Thyroid gland (tissue), 4 donors: ENCODE data around the gene LDB2.

Source experiments
- CTCF ChIP-seq, 6 experiments: fragments of 200-600 bp in 3 of 6; fragments of 450-650 bp in 3 of 6; sonication (generic) in 3 of 6; IDR thresholded peaks; one replicate each; pipeline ENCODE4 v1.5.1; 2016 to 2019; ENCODE audit warnings: antibody characterized with exemption in 6 of 6, mild to moderate bottlenecking in 2 of 6, inconsistent platforms in 1 of 6, moderate library complexity in 1 of 6
- POLR2A ChIP-seq, 2 donors: fragments of 450-650 bp; IDR thresholded peaks; one replicate each; pipeline ENCODE4 v1.6.1; 2017; ENCODE audit warnings: antibody characterized with exemption in 2 of 2, mild to moderate bottlenecking in 2 of 2, moderate library complexity in 1 of 2

GRCh38 chr4:16727218-16727617 lies 171.2 kb downstream of the LDB2 start:
- TF ChIP-seq CTCF (IDR thresholded peaks at IDR 0.05) (no peak), POLR2A (IDR thresholded peaks at IDR 0.05) (no peak)
